HG03558 (cell line): ENCODE measurements around the gene NLK.
"Not testable (repeated sequence)": the region's sequence is repeated elsewhere in the genome, so short reads cannot be mapped to it uniquely, and the experiment has no call there.

Experiments
- ATAC-seq: cut with Tn5 transposase; IDR thresholded peaks from one replicate; pipeline ENCODE4 v1.9.1; 2021; ENCODE audit warnings: moderate number of reproducible peaks; ENCODE audit not compliant: unreplicated experiment; ENCODE audit errors: extremely low read depth

The NLK gene

GRCh38 chr17:28243268-28243667 lies 200.8 kb downstream of the NLK start:
- ATAC-seq = not testable (repeated sequence)

GRCh38 chr17:28244446-28244845 lies 202.0 kb downstream of the NLK start:
- ATAC-seq = no peak
